8988T (cell line): Measurements from ENCODE around the gene PDE8B.

Experiments
- DNase-seq: peaks from one replicate; pipeline ENCODE4 v3.0.0; 2011

Gene PDE8B

GRCh38 chr5:77418601-77419581 lies 208.4 kb downstream of the PDE8B start:
- DNase-seq, result no peak

GRCh38 chr5:77419644-77420582 lies 209.4 kb downstream of the PDE8B start:
- DNase-seq, result no peak

- no peak for DNase-seq
These were observed 210.5 kb downstream of the PDE8B start for GRCh38 chr5:77420940-77421339.

- DNase-seq, result no peak
These were observed 212.7 kb downstream of the PDE8B start for GRCh38 chr5:77423022-77423750.

- no peak for DNase-seq
These were observed 214.4 kb downstream of the PDE8B start for GRCh38 chr5:77424921-77425320.

GRCh38 chr5:77425420-77425819 lies 214.9 kb downstream of the PDE8B start:
- DNase-seq, result no peak

- DNase-seq, result no peak
These were observed 215.6 kb downstream of the PDE8B start for GRCh38 chr5:77425998-77426659.

- DNase-seq, result no peak
These were observed 216.2 kb downstream of the PDE8B start for GRCh38 chr5:77426670-77427069.

- DNase-seq, result no peak
These were observed 217.5 kb downstream of the PDE8B start for GRCh38 chr5:77427998-77428397.

GRCh38 chr5:77428526-77428925 lies 218.0 kb downstream of the PDE8B start:
- DNase-seq, result no peak

- no peak for DNase-seq
These were observed 220.2 kb downstream of the PDE8B start for GRCh38 chr5:77430726-77431125.

- DNase-seq, result no peak
These were observed 220.8 kb downstream of the PDE8B start for GRCh38 chr5:77431286-77431685.

GRCh38 chr5:77431719-77432118 lies 221.2 kb downstream of the PDE8B start:
- DNase-seq, result no peak

GRCh38 chr5:77437194-77437593 lies 226.7 kb downstream of the PDE8B start:
- no peak for DNase-seq

GRCh38 chr5:77438071-77438470 lies 227.6 kb downstream of the PDE8B start:
- no peak for DNase-seq

GRCh38 chr5:77443670-77444069 lies 233.2 kb downstream of the PDE8B start:
- no peak for DNase-seq

GRCh38 chr5:77444356-77444755 lies 233.9 kb downstream of the PDE8B start:
- DNase-seq, result no peak

- no peak for DNase-seq
These were observed 238.4 kb downstream of the PDE8B start for GRCh38 chr5:77448831-77449230.

GRCh38 chr5:77449277-77449676 lies 238.8 kb downstream of the PDE8B start:
- no peak for DNase-seq

- no peak for DNase-seq
These were observed 239.5 kb downstream of the PDE8B start for GRCh38 chr5:77449981-77450380.

- DNase-seq, result no peak
These were observed 241.9 kb downstream of the PDE8B start for GRCh38 chr5:77452351-77452750.

- no peak for DNase-seq
These were observed 243.6 kb downstream of the PDE8B start for GRCh38 chr5:77454123-77454522.
